GM13976 (cell line): ENCODE results near the gene IRAK3.
A peak's percentile ranks its signal among the peaks of the same experiment; 100 is the strongest.

Experiments
- DNase-seq: peaks from one replicate; pipeline ENCODE4 v3.0.0; 2012; ENCODE audit warnings: low spot score
- in situ Hi-C: fragments of 300-500 bp; cut with MboI; formaldehyde crosslinking; loops from one replicate; pipeline ENCODE4 v1.12.0; 2022; ENCODE audit warnings: low sequenced_read_pairs, mixed read lengths, inconsistent platforms; ENCODE audit not compliant: unreplicated experiment
- TF ChIP-seq, protein P1 (sequence below): IDR thresholded peaks from 2 replicates; pipeline ENCODE4 v1.5.1; 2012; ENCODE audit warnings: borderline replicate concordance, mild to moderate bottlenecking; ENCODE audit not compliant: insufficient read depth; ENCODE audit errors: extremely low read depth, missing control alignments, control extremely low read depth

Gene IRAK3, protein sequence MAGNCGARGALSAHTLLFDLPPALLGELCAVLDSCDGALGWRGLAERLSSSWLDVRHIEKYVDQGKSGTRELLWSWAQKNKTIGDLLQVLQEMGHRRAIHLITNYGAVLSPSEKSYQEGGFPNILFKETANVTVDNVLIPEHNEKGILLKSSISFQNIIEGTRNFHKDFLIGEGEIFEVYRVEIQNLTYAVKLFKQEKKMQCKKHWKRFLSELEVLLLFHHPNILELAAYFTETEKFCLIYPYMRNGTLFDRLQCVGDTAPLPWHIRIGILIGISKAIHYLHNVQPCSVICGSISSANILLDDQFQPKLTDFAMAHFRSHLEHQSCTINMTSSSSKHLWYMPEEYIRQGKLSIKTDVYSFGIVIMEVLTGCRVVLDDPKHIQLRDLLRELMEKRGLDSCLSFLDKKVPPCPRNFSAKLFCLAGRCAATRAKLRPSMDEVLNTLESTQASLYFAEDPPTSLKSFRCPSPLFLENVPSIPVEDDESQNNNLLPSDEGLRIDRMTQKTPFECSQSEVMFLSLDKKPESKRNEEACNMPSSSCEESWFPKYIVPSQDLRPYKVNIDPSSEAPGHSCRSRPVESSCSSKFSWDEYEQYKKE

DNA sequence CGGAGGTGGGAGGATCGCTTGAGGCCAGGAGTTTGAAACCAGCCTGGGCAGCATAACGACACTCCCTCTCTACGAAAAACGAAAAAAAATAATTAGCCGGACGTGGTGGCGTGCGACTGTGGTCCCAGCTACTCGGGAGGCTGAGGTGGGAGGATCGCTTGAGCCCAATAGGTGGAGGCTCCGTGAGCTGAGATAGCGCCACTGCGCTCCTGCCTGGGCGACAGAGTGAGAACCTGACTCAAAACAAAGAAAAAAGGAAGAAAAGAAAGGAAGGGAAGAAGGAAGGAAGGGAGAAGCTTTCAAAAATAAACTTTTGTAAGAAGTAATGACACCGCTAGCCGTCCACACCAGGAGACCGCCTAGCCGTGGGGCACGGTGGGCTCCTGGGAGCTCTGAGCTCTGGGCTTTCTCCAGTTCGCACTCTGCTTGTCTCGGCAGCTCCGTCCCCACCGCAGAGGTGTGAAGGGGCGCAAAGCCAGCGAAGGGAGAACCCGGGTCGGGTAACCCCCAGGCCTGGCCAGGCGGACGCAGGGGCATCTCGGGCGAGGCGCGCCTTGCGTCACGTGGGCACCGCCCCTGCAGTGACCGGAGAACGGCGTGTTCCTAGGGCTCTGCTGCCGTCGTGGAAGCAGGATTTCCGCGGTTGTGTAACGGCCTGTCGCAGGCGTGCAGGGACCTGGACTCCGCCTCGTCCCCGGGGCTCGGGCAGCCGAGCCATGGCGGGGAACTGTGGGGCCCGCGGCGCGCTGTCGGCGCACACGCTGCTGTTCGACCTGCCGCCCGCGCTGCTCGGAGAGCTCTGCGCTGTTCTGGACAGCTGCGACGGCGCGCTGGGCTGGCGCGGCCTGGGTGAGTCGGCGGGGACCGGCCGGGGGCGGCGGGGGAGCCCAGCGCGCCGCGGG lies at the start of gene IRAK3:
Gene IRAK3 (plus strand): TSS at position 631 of the 902 bp plus-strand sequence. CDS start 86 bp downstream, at position 717.
- TF ChIP-seq, protein P1, sequence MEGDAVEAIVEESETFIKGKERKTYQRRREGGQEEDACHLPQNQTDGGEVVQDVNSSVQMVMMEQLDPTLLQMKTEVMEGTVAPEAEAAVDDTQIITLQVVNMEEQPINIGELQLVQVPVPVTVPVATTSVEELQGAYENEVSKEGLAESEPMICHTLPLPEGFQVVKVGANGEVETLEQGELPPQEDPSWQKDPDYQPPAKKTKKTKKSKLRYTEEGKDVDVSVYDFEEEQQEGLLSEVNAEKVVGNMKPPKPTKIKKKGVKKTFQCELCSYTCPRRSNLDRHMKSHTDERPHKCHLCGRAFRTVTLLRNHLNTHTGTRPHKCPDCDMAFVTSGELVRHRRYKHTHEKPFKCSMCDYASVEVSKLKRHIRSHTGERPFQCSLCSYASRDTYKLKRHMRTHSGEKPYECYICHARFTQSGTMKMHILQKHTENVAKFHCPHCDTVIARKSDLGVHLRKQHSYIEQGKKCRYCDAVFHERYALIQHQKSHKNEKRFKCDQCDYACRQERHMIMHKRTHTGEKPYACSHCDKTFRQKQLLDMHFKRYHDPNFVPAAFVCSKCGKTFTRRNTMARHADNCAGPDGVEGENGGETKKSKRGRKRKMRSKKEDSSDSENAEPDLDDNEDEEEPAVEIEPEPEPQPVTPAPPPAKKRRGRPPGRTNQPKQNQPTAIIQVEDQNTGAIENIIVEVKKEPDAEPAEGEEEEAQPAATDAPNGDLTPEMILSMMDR, result no peak
- DNase-seq, result peak; percentile 74
- in situ Hi-C loops, result no loop called here

DNA sequence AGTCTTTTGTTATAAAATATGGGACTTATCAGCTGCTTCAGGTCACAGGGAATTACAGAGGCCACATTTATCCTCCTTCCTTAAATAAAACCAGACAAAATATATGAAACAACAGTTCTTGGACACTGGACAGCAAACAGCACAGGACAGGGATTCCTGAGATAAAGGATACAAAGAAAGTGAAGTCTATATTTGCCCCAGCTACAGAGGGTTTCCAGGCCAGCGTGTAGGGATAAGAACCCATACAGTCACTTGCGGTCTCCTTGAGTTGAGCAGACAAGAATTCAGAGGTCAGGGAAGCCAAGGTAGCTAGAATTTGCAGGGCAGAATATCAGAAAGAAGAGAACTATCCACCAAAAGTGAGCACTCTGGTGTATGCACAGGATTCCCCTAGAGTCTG lies 49.7 kb upstream of the IRAK3 start:
- in situ Hi-C loops, result loop anchor here (25.0 kb wide), 2 partner anchors 273 to 548 kb away; partner anchors contain the start of gene GRIP1

DNA sequence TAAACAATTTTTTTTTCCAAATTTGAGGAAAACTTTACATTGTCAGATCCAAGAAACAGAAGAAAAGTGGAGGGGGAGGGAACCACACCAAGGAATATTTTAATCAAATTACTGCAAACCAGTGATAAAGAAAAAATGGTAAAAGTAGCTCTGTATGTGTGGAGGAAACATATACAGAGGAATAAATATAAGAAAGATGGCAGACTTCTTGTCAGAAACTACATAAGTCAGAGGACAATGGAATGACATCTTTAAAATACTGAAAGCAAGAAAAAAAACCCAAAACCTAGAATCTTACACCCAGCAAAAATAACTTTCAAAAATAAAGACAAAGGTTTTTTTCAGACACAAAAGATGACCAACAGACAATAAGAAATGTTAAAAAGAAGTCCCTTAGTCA lies 48.3 kb upstream of the IRAK3 start:
- DNase-seq, result no peak
- in situ Hi-C loops, result loop anchor here (25.0 kb wide), 2 partner anchors 272 to 547 kb away; partner anchors contain the start of gene GRIP1
- TF ChIP-seq, protein P1, result no peak

More for the DNA sequence above, 49.7 kb upstream of the IRAK3 start:
- TF ChIP-seq, protein P1, result no peak
- no peak for DNase-seq

DNA sequence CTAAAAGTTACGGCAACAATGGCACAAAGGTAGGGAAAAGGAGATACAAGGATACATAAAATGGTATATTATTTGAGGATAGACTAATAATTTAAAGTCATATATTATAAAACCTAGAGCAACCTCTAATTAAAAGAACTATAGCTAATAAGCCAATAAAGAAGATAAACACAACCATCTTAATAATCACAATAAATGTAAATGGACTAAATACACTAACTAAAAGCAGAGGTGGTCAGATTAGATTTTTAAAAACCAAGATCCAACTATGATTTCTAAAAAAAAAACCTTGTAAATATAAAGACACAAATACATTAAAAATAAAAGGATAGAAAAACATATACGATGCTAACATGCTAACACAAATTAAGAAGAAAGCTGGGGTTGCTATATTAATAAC lies 47.7 kb upstream of the IRAK3 start:
- TF ChIP-seq, protein P1, result no peak
- in situ Hi-C loops, result loop anchor here (25.0 kb wide), 2 partner anchors 271 to 546 kb away; partner anchors contain the start of gene GRIP1
- DNase-seq, result no peak

DNA sequence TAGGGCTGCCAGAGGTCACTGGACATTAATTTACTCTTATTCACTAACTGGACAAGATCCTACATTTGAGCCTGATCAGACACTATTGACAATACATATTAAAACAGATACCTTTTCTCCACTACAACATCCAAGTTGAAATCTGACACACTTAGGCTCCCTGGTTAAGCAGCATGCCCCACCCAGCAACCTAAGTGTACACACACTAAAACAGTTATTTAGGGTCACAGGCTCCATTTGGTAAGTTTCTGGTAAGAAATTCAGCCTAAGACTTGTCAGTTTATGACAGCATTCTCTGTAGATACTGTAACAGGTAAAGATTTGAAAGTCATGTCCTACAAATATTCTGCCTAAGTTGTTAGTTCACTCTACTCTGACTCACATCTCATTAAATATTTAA lies 46.2 kb upstream of the IRAK3 start:
- no peak for DNase-seq
- TF ChIP-seq, protein P1, result no peak
- in situ Hi-C loops, result loop anchor here (25.0 kb wide), 2 partner anchors 269 to 544 kb away; partner anchors contain the start of gene GRIP1

DNA sequence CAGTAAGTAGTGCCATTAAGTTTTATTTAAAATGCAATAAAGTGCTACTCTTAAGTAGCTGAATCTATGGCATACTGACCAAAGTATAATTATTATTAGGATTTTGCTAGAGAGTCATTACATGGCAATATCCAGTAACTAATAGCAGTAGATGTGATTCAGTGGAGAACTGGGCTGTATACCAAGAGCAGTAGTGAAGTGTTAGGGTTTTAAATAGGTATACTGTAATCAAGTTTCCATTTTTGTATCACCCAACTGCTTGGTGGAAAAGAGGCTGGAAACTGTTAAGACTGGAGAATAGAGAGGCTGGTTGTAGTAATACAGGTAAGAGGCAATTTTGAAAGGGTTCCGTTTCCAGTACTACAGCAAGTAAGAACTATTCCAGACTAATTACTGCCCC lies 45.1 kb upstream of the IRAK3 start:
- TF ChIP-seq, protein P1, result no peak
- in situ Hi-C loops, result loop anchor here (25.0 kb wide), 2 partner anchors 268 to 543 kb away; partner anchors contain the start of gene GRIP1
- no peak for DNase-seq
